GM19397 (cell line): Measurements from ENCODE around the gene CLEC1A.
"Not testable (repeated sequence)": the region's sequence is repeated elsewhere in the genome, so short reads cannot be mapped to it uniquely, and the experiment has no call there.

ENCODE experiments used
- ATAC-seq: cut with Tn5 transposase; IDR thresholded peaks from one replicate; pipeline ENCODE4 v1.9.1; 2021; ENCODE audit warnings: mild to moderate bottlenecking, moderate library complexity; ENCODE audit not compliant: unreplicated experiment

CLEC1A gene

GRCh38 chr12:10052193-10052913 lies 46.4 kb downstream of the CLEC1A start:
- ATAC-seq, result no peak

GRCh38 chr12:10048526-10048925 lies 50.3 kb downstream of the CLEC1A start:
- no peak for ATAC-seq

GRCh38 chr12:10042167-10042566 lies 56.6 kb downstream of the CLEC1A start:
- ATAC-seq, result no peak

GRCh38 chr12:10033783-10034545 lies 64.8 kb downstream of the CLEC1A start:
- ATAC-seq, result no peak

- ATAC-seq, result no peak
Measured at GRCh38 chr12:10031771-10032175, 67.0 kb downstream of the CLEC1A start.

- ATAC-seq, result no peak
Measured at GRCh38 chr12:10031321-10031720, 67.5 kb downstream of the CLEC1A start.

GRCh38 chr12:10030446-10030845 lies 68.3 kb downstream of the CLEC1A start, which contains the start of gene CLEC9A:
CLEC9A (plus strand) TSS chr12:10030682; CDS start chr12:10052688, 22,006 bp downstream.
- no peak for ATAC-seq

- ATAC-seq, result no peak
Measured at GRCh38 chr12:10027721-10028120, 71.1 kb downstream of the CLEC1A start.

- ATAC-seq, result no peak
Measured at GRCh38 chr12:10027311-10027710, 71.5 kb downstream of the CLEC1A start.

GRCh38 chr12:10026666-10027065 lies 72.1 kb downstream of the CLEC1A start:
- not testable (repeated sequence) for ATAC-seq

GRCh38 chr12:10025236-10025635 lies 73.5 kb downstream of the CLEC1A start:
- ATAC-seq, result no peak

- ATAC-seq, result no peak
Measured at GRCh38 chr12:10021342-10021741, 77.4 kb downstream of the CLEC1A start.
